ENCODE measurements around the gene KLC1.

DNA sequence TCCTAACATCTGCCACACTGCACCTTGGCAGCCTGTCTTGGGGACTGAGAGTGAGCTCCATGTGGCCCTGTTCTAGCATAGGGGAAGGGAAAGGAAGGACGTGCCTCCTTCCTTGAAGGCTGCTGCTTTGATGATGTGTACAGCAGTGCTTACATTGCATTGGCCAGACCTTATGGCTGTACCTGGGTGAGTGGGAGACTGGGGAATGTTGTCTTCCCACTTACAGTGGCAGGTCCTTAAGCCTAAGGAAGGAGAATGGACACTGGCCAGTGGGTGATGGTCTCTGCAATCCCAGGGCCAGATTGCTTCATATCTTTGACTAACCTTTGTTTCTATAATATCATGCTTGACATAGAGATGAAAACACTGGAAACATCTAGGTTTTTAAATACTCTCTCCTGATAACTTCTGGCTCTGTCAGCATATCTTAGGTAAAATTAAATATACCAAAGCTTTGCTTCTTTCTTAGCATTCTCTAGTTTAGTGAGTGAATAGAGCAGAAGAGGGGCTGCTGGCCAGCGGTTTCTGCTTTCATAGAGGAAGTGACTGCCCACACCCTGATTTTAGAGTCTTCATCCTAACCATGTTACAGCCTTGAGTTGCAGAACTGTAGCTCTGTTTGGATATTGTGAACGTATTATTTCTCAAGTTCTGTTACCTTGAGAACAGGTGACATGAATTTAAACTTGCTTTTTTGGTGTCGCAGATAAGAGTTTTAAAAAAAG is 27.2 kb downstream of the KLC1 start:
- TF ChIP-seq, protein P1, sequence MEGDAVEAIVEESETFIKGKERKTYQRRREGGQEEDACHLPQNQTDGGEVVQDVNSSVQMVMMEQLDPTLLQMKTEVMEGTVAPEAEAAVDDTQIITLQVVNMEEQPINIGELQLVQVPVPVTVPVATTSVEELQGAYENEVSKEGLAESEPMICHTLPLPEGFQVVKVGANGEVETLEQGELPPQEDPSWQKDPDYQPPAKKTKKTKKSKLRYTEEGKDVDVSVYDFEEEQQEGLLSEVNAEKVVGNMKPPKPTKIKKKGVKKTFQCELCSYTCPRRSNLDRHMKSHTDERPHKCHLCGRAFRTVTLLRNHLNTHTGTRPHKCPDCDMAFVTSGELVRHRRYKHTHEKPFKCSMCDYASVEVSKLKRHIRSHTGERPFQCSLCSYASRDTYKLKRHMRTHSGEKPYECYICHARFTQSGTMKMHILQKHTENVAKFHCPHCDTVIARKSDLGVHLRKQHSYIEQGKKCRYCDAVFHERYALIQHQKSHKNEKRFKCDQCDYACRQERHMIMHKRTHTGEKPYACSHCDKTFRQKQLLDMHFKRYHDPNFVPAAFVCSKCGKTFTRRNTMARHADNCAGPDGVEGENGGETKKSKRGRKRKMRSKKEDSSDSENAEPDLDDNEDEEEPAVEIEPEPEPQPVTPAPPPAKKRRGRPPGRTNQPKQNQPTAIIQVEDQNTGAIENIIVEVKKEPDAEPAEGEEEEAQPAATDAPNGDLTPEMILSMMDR (IDR thresholded peaks at IDR 0.05): no peak
- TF ChIP-seq EP300 (IDR thresholded peaks at IDR 0.05; ENCODE audit: low read depth): no peak

All from transverse colon (tissue), 3 donors.